Measurements from ENCODE around the gene SLC6A13.

Gene SLC6A13

DNA sequence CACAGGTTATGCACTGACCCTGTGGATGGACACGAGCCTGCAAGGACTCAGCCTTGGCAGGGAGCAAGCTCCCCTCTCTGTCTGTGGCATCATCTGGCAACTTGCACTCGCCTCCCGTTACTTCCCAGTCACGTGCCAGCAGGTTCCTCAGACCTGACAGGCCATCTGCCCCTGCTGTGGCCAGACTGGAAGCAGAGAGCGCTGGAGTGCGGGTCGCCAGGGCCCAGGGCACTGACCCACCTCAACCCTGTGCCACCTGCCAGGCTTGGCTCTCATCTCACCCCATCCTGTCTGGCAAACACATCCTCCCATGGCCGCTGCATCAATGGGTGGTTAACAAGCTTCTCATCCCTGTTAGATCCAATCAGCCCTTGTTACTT is 77.1 kb downstream of the SLC6A13 start:
- TF ChIP-seq, protein P1, sequence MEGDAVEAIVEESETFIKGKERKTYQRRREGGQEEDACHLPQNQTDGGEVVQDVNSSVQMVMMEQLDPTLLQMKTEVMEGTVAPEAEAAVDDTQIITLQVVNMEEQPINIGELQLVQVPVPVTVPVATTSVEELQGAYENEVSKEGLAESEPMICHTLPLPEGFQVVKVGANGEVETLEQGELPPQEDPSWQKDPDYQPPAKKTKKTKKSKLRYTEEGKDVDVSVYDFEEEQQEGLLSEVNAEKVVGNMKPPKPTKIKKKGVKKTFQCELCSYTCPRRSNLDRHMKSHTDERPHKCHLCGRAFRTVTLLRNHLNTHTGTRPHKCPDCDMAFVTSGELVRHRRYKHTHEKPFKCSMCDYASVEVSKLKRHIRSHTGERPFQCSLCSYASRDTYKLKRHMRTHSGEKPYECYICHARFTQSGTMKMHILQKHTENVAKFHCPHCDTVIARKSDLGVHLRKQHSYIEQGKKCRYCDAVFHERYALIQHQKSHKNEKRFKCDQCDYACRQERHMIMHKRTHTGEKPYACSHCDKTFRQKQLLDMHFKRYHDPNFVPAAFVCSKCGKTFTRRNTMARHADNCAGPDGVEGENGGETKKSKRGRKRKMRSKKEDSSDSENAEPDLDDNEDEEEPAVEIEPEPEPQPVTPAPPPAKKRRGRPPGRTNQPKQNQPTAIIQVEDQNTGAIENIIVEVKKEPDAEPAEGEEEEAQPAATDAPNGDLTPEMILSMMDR (IDR thresholded peaks at IDR 0.05; ENCODE audit: low read depth, low read length), result no peak
- TF ChIP-seq MYC (IDR thresholded peaks at IDR 0.05; ENCODE audit: low read depth, low read length), result no peak
- TF ChIP-seq POLR2A (IDR thresholded peaks at IDR 0.05; ENCODE audit: extremely low read depth, insufficient read length), result no peak
- TF ChIP-seq, protein P2, sequence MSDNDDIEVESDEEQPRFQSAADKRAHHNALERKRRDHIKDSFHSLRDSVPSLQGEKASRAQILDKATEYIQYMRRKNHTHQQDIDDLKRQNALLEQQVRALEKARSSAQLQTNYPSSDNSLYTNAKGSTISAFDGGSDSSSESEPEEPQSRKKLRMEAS (IDR thresholded peaks at IDR 0.05; ENCODE audit: low read depth, low read length), result no peak
- DNase-seq (ENCODE audit: low read depth), result no peak
- no peak overlapping the region for H3K4me3 ChIP-seq (ENCODE audit: low read depth, low read length)

DNA sequence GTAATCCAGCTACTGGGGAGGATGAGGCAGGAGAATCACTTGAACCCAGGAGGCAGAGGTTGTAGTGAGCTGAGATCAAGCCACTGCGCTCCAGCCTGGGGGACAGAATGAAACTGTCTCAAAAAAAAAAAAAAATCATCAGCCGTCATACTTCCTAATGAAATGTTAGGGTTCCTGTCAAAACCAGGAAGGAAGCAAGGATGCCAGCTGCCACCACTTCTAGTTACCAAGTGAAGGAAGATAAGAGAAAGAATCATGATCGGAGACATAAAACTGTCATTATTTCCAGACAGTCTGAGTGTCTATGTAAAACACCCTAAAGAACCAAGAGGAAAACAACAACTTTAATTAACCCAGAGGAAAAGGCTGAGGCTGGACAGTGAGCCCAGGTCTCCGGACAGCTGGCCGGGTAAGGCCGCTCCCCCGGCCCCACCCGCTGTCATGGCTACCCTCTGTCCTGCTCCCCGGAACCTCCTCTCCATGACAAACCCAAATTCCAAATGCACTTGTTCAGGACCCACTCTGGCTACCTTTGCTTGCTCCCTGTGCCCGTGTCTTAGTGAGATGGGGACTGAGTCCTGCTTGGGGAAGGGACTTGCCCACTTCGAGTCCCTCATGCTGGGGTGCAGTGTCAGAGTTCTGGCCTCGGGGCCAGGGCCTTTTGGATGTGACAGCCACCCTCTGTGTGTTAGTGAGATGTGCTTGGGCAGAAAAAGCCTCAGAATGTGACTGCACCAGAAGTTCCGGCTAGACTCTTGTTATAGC is 77.6 kb downstream of the SLC6A13 start:
- no peak for DNase-seq (ENCODE audit: low read depth)
- no peak overlapping the region for H3K4me3 ChIP-seq (ENCODE audit: low read depth, low read length)
- TF ChIP-seq MYC (IDR thresholded peaks at IDR 0.05; ENCODE audit: low read depth, low read length), result no peak
- TF ChIP-seq, protein P1 (IDR thresholded peaks at IDR 0.05; ENCODE audit: low read depth, low read length), result no peak
- TF ChIP-seq POLR2A (IDR thresholded peaks at IDR 0.05; ENCODE audit: extremely low read depth, insufficient read length), result no peak
- TF ChIP-seq, protein P2 (IDR thresholded peaks at IDR 0.05; ENCODE audit: low read depth, low read length), result no peak

GRCh38 chr12:182381-182892 is 80.2 kb downstream of the SLC6A13 start:
- peak; percentile 87 for DNase-seq (ENCODE audit: low read depth)

DNA sequence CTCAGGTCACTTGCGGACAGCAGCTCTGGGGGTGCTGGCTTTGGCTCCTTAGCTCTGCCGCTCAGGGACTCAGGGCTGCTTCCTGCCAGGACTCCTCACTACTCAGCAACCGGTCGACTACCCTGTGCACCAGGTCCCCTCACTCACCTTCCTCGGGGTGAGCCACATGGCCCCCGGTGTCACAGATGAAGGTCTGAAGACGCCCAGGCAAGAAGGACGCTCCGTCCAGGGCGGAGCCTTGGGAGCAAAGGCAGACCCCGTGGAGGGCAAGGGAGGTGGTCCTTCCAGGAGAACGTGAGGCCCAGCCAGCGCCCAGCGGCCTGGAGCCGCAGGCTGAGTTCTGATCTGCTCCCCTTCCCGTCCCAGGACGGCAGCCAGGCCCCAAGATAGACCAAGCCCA is 80.7 kb downstream of the SLC6A13 start:
- DNase-seq (ENCODE audit: low read depth), result no peak
- no peak overlapping the region for H3K4me3 ChIP-seq (ENCODE audit: low read depth, low read length)
- TF ChIP-seq POLR2A (IDR thresholded peaks at IDR 0.05; ENCODE audit: extremely low read depth, insufficient read length) (no peak), MYC (IDR thresholded peaks at IDR 0.05; ENCODE audit: low read depth, low read length) (no peak)
- TF ChIP-seq, protein P2 (IDR thresholded peaks at IDR 0.05; ENCODE audit: low read depth, low read length), result no peak
- TF ChIP-seq, protein P1 (IDR thresholded peaks at IDR 0.05; ENCODE audit: low read depth, low read length), result no peak

More at GRCh38 chr12:182381-182892, 80.2 kb downstream of the SLC6A13 start:
- H3K4me3 ChIP-seq (ENCODE audit: low read depth, low read length), result no peak overlapping the region
- no peak for TF ChIP-seq MYC (IDR thresholded peaks at IDR 0.05; ENCODE audit: low read depth, low read length)
- TF ChIP-seq POLR2A (IDR thresholded peaks at IDR 0.05; ENCODE audit: extremely low read depth, insufficient read length), result no peak
- TF ChIP-seq, protein P2 (IDR thresholded peaks at IDR 0.05; ENCODE audit: low read depth, low read length), result no peak
- TF ChIP-seq, protein P1 (IDR thresholded peaks at IDR 0.05; ENCODE audit: low read depth, low read length), result no peak

- DNase-seq (ENCODE audit: low read depth), result peak; percentile 89
- no peak overlapping the region for H3K4me3 ChIP-seq (ENCODE audit: low read depth, low read length)
- peak; percentile 98 for TF ChIP-seq MYC (IDR thresholded peaks at IDR 0.05; ENCODE audit: low read depth, low read length)
- TF ChIP-seq, protein P1 (IDR thresholded peaks at IDR 0.05; ENCODE audit: low read depth, low read length), result no peak
- TF ChIP-seq, protein P2 (IDR thresholded peaks at IDR 0.05; ENCODE audit: low read depth, low read length), result peak; percentile 100
- TF ChIP-seq POLR2A (IDR thresholded peaks at IDR 0.05; ENCODE audit: extremely low read depth, insufficient read length), result peak; percentile 42
Observed at GRCh38 chr12:180445-180844, 82.2 kb downstream of the SLC6A13 start.
